GM19351 (cell line): ENCODE measurements around the gene SSRP1.
"Not testable (repeated sequence)": the region's sequence is repeated elsewhere in the genome, so short reads cannot be mapped to it uniquely, and the experiment has no call there.

Experiments used
- ATAC-seq: cut with Tn5 transposase; IDR thresholded peaks from one replicate; pipeline ENCODE4 v1.9.1; 2021; ENCODE audit warnings: mild to moderate bottlenecking, moderate library complexity; ENCODE audit not compliant: unreplicated experiment

The SSRP1 gene

DNA sequence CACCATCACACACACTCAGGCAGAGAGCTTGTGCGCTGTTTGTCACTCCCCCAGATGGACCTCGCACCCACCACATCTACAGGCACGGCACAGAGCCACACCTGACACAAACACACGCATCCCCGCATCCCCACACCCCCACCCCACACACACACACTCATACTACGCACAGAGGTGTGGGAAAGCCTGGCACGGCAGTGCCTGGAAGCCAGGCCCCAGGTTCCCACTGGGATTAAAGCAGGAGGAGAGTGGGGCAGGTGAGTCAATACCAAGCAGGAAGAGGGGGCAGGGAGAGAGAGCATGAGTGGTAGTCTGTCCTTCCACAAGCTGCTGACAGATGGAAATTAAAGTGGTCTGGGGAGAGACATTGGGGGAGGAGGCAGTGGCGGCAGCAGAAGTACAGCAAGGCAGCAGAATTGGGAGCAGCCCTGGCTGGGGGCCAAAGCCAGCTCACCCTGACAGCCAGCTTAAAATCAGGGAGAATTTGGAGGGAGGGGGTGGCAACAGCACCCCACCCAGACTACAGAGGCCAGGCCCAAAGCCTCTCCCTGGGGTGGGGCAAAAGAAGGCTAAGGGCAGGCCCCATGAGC, 31.6 kb downstream of the SSRP1 start:
- ATAC-seq = no peak

DNA sequence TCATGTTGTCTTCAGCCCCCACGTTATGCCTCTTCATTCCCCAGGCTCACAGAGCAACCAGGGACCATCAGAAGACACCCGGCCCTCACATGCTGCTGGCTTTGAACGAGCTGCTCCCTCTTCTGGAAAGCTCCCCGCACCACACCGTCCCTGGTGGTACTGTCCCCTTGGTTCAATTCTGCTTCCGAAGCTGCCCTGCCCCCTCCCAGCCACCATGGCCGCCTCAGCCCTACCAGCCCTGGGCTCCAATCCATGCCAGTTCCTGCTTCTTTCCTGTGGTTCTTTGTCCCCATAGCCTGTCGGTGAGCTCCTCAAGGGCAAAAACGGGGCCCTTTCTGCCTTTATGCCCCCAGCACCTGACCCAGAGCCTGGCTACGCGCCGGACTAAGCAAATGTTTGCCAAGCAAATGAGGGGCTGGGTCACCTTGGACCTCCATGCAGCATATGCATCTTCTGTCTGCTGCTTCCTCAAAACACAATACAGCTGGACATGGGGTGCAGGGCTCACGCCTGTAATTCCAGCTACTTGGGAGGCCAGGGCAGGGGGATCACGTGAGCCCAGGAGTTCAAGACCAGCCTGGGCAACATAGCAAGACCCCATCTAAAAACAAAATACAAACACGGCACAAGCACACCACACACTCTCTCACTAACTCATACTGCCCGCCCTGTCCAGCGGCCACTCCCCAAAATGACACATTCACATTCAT, 32.3 kb downstream of the SSRP1 start:
- no peak for ATAC-seq

DNA sequence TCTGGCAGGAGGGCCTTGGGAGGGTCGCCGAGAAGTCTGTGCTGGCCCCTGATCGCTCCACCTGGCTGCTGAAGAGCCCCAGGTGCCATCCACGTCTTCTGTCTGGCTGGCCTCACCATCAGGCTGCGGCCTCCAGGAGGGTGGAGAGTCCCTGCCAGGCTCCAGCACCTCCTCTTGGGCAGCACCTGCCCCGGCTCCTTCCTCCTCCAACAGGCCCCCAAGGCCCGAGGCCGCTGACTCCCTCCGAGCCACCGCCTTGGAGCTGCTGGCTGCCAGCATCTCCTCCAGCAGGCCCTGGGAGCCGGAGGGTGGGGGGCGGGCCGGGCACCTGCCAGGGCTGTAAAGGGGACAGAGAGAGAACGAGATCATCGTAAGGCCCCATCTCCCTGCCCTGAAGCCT, 33.2 kb downstream of the SSRP1 start:
- ATAC-seq = no peak

DNA sequence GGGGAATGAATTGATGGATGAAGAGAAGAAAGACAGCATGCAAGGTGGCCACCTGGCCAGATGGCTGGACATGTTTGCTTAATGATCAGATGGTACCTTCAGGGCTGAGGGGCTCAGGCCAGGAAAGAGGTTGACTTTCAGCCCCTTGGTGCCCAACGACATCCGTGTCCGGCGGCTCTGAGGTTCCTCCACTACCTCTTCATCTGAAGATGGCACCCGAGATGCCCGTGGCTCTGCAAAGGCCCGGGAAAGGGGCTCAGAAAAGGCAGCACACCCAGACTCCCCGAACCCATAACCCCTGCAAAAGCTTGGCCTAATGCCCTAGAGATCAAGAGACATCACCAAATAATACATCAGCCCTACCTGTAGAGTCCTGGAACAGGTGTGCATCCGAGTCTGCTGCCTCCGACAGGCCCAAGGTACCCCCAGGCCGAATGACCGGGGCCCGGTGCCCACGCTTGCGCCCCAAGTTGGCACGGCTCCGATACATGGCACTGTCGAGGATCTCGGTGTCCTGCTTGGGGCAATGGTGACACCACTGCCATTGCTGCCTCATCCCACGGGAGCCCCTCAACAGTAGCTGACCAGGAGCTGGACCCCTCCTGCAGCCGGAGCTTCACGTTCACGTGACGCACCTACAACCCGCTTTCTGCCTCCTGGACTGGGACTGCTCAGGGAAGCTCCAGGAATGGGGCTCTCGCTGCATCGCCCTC, 33.8 kb downstream of the SSRP1 start:
- no peak for ATAC-seq

DNA sequence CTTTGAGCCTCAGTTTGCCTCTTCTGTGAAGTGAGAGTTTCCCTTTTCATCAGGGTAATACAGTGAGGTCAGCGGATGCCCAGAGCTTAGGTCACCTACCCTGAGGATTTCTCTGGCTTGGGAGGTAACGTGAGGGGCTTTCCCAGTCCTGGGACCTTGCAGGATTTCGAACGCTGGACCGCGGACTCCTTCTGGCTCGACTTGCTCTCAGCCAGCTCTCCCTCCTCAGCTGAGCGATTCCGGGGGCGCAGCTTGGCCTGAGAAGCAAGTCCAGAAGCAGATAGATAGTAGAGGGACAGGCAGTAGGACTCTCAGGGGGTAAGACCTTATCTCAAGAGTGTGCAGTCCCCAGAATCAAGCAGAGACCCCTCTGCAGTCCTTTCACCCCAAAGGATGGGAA, 34.9 kb downstream of the SSRP1 start:
- no peak for ATAC-seq

DNA sequence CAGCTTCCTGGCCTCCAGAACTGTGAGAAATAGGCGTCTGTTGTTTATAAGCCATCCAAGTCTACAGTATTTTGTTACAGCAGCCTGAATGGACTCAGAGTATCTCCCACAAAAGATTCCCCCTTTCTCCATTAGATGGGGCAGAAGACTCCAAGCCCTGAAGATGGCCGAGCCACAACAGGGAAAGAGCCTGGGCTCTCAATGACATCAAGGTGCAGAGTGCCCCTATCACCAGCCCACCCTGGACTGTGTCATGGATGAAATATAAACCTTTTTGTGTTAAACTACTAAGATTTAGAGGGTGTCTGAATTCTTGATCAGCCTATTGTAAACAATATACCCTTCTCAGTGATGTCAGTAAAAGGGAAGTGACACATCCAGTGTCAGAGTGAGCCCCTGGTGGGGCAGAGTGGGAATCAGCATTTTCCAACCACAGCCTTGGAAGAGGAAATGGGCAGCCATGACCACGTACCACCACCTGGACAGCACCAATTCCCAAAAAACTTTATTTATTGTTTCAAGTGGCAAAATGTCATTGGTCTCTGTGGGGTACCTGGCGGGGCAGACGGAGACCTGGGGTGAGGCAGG, 36.4 kb downstream of the SSRP1 start:
- no peak for ATAC-seq

DNA sequence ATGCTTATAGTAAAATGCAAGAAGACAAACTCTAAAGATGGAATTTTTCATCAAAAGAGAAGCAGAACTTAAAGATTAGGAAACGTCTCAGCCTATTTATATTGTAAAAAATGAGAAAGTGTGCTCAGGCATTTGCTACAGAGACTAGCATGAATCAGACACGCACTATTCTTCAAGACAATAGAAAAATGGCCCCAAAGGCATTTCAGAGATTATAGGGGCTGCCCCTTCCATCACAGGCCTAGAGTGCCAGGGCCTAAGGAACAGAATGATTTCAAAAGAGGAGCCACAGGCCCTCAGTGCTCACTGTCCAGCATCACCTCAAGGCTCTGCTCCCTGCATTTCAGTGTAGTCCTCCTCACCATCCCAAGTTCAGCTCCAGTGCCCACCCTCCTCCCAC, 38.5 kb downstream of the SSRP1 start:
- no peak for ATAC-seq

DNA sequence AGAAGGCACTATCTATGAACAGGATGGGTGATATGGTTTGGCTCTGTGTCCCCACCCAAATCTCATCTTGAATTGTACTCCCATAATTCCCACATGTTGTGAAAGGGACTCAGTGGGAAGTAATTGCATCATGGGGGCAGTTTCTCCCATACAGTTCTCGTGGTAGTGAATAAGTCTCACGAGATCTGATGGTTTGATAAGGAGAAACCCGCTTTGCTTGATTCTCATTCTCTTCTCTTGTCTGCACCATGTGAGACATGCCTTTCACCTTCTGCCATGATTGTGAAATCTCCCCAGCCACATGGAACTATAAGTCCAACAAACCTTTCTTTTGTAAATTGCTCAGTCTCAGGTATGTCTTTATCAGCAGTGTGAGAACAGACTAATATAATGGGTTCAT, 39.5 kb downstream of the SSRP1 start:
- ATAC-seq = not testable (repeated sequence)

DNA sequence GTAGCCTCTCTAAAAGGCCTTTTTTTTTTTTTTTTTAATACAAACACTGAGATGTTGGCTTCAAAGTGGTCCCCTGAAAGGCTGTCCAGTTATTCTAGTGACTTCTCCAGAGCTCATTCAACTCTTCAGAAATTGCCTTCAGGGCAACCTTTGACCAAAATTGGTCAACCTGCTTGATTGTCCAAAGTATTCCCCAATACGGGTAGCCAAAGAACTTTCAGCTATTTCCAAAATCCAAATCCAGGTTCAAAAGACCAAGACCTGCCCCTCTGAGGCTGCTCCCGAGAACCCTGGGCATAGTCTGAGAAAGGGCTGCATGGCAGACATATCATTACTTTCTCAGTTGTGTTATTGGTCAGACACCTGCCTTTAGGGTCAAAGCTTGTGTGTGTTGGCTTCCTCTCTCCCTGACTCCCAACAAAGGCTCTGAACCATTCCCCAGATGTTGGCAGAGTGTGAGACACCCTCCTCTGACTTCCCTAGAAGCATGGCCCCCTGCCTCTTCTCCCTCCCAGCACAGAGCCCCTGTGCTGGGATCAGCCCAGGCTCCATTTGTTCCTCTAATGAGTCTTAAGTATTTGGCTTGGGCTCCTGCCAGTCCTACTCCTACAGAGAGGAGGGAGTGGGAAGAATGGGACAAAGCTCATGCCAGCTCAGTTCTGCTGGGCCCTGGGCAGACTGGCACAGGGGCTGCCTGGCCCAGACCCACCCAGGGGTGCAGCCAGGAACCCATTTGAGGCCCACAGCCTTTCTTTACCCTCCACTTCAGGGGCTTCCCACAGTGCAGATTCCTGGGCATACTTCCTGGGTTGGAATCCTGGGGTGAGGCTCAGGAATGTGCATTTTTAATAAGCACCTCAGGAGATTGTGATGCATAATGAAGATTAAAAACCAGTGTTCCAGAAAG, 41.2 kb downstream of the SSRP1 start:
- no peak for ATAC-seq

DNA sequence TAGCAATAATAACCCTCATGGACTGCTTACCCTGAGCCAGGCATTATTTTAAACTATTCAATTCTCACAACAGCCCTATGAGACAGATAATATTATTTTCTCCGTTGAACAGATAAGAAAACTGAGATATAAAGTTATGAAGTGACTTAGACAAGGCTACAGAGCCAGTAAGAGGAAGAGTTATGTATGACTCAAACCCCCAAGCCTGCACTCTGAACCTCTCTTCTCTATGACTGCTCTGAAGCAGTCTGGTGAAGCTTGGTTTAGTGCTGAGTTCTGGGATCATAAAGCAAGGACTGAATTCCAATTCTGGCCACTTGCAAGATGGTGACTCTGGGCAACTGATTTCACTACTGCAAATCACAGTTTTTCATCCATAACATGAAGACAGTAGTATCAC, 45.4 kb downstream of the SSRP1 start:
- ATAC-seq = no peak

DNA sequence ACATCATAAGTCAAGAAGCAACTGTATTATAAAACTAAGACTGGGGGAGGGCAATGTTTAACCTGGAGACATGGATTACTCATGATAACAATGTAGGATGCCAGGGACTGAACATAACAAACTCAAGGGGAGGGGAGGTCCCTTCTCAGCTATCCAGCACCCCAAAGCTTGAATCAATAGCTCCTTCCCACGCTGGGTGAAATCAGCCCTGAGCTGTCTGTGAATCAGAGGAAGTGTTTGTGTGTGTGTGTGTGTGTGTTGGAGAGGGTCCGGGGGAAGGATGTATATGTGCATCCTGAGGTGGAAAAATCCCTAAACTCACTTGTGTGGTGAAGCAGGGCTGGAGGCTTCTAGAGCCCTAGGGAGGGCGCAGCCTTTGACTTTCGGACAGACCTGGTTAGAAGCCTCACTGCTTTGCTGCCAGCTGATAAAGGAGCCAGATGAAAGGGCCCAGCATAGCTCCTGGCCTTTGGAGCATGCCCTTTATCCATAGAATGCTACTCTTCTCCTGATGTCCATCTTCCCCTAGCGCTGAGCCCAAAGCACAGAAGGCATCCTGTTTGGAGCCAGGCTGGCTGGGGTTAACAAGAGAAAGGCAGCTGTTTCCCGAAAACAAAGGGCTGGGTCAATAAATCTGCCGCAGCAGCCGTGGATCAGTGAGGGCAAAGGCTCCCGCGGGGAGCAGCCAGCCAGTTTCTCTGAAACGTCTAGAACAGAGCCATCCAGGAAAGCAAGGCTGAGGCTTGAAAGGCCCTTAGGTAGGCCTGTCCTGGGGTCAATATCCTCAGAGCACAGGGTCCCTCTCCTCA, 46.7 kb downstream of the SSRP1 start:
- no peak for ATAC-seq

DNA sequence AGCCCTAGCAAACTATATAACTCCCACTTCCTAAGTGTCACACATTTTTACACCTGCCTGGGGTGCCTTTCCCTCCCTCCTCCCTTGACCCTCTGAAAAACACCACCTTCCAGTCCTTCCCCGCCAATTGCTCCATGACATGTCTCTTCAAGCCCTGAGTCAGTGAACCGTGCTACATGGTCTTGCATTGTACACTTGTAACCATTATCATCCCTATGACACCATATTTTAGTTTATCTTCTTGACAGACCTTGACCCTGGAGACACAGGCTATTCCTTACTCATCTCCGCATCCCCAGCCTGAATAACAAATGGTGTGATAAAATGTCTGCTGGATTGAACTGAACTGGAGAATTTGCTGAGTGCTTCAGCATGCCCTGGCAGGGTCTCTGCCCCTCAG, 47.8 kb downstream of the SSRP1 start:
- ATAC-seq = no peak

DNA sequence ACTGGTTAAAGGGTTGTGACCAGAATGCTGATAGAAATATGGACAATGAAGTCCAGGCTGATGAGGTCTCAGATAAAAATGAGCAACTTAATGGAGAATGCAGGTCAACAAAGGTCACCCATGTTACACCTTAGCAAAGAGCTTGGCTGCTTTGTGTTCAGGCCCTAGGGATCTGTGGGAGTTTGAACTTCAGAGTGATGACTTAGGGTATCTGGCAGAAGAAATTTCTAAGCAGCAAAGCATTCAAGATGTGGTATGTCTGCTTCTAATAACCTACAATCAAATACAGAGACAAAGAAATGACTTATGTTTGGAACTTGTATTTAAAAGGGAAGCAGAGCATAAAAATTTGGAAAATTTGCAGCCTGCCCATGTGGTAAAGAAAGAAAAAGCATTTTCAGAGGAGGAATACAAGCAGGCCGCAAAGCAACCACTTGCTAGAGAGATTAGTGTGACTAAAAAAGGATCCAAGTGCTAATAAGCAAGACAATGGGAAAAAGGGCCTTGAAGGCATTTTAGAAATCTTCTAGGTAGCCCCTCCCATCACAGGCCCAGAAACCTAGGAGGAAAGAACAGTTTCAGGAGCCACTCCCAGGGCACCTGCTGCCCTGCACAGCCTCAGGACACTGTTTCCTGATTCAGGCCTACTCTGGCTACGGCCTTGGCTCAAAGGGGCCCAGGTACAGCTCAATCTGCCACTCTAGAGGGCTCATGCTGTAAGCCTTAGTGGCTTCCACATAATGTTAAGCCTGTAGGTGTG, 52.3 kb downstream of the SSRP1 start:
- no peak for ATAC-seq

DNA sequence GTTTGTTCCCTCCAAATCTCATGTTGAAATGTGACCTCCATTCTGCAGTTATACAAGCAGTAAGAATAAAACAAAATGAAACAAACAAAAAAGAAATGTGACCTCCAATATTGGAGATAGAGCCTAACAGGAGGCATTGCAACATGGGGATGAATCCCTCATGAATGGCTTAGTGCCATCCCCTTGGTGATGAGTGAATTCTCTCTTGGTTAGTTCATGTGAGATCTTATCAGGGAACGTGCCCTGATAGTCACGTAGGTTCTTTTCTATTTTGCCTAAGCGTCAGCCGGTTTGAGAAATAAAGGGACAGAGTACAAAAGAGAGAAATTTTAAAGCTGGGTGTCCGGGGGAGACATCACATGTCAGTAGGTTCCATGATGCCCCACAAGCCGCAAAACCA, 54.1 kb downstream of the SSRP1 start:
- ATAC-seq = not testable (repeated sequence)

DNA sequence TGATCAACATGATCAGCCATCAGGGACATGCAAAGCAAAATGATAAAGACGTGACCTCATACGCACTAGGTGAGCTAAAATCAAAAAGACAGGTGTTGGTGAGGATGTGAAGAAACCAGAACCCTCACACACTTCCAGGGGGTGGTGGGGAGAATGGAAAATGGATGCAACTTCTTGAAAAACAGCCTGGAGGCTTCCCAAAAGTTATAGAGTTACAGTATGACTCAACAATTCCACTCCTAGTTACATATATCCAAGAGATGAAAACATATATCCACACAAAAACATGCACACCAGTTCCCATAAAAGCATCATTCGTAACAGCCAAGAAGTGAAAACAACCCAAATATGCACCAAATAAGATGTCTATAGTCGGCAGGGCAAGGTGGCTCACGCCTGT, 56.6 kb downstream of the SSRP1 start:
- no peak for ATAC-seq

DNA sequence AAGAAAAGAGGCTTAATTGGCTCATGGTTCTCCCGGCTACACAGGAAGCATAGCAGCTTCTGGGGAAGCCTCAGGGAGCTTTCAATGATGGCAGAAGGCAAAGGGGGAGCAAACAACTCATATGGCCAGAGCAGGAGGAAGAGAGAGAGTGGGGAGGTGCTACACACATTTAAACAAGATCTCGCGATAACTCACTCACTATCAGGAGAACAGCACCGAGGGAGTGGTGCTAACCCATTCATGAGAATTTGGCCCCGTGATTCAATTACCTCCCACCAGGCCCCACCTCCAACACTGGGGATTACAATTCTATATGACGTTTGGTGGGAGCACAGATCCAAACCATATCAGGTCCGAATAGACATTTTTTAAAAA, 57.0 kb downstream of the SSRP1 start:
- no peak for ATAC-seq

DNA sequence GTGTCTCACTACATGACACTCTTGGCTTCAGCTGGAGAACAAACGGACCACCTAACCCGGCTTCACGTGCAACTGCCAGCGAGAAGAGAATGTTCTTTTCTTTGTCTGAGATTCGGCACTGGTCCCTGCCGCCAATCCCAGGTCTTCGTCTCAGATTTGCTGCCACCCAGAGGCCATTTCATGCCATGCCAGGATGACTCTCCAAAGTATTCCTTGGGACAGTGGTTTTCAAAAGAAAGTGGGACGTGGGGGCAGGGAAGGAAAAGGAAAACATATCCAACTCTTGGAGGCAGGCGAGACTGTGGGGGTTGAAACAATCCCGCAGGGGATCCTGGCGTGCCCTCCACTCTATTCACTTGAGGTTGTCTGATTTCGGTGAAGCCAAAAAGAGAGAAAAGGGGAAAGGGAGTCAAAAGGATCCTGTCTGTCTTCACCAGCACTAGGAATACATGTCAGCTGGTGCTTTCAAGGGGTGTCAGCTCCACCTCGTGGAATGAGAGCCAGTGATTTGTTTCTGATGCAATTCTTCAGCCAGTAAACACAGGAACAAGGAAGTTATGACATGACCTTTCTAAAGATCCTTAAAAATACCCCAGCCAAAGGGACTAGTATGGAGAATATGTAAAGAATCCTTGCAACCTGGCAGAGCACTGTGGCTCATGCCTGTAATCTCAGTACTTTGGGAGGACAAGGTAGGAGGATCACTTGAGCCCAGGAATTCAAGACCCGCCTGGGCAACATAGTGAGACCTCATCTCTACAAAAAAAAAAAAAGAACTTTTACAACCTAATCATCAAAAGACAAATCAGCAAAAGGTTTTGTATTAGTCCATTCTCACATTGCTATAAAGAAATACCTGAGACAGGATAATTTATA, 57.6 kb downstream of the SSRP1 start:
- ATAC-seq = peak; percentile 87

DNA sequence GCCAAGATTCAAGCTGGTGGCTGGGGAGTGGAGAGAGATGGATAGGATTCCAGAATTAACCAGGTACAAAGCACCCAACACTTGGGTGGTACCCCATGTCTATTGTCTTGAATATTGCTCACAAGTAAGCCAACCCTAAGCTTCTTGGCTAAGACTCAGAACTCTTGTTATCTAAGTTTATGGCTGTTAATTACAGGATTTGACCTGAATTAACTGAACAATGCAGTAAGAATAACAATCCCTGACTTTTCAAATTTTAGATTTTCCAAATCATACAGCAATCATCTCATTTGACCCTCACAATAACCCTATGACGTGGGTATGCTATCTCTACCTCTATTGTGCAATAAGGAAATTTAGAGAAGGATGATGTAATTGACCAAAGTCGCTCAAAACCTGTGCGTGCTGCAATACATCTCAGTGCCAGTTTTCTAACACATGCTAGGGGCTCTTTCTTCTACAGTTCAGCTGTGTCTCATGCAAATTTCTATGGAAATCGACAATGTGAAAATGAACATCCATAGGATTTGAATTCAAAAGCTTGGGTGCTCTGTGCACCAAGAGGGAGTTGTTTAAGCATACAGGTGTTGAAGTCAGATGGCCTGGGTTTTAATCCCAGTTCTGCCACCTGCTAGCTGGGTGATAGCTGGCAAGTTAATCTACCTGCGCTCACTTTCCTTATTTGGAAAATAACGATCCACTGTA, 58.6 kb downstream of the SSRP1 start:
- ATAC-seq = no peak
